GM12891 (cell line): ENCODE results near the gene LHX1.

Source experiments
- POLR2A ChIP-seq: IDR thresholded peaks from 2 replicates; pipeline ENCODE4 v1.6.1; 2011; ENCODE audit warnings: low read depth, low read length, control low read depth
- POLR2AphosphoS5 ChIP-seq: IDR thresholded peaks from 2 replicates; pipeline ENCODE4 v1.6.1; 2011; ENCODE audit warnings: low read depth, low read length, control low read depth
- TAF1 ChIP-seq: IDR thresholded peaks from 2 replicates; pipeline ENCODE4 v1.6.1; 2011; ENCODE audit warnings: low read depth, low read length, control low read depth

DNA sequence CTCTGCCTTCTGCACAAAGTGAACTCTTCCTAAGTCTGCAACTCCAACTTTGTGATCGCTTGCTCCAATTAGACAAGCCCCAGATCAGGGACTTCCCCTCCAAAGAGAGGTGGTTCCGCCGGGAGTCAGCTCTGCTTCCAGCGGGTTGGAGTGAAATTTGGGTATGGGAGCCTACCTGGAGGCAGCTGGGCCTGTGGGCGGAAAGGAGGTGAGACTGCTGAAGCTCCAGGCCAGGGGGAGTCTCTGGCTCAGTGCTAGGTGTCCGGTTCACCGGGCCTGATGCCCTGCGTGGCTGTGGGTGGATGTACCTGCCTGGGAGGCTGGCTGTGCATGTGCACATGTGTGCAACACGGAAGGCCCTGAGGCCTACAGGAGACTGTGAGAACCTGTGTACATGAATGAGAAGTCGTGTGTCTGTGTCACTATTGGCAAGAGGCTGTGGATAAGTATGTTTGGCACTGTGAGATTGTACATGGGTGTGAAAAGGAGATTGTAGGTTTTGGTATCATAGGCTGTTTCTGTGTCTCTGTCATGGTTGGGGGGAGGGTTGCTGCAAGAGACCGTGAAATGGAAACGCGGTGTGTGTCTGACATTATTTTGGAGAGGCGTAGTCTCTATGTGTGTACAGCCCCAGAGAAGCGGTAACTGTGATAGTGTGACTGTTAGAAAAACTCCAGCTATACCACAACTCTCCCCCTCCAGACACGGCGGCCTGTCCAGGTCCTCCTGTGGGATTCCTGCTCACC lies 4.2 kb downstream of the LHX1 start:
- TF ChIP-seq POLR2A (no peak), POLR2AphosphoS5 (no peak), TAF1 (no peak)
